ENCODE measurements around the gene ARHGAP1.

ARHGAP1 gene

DNA sequence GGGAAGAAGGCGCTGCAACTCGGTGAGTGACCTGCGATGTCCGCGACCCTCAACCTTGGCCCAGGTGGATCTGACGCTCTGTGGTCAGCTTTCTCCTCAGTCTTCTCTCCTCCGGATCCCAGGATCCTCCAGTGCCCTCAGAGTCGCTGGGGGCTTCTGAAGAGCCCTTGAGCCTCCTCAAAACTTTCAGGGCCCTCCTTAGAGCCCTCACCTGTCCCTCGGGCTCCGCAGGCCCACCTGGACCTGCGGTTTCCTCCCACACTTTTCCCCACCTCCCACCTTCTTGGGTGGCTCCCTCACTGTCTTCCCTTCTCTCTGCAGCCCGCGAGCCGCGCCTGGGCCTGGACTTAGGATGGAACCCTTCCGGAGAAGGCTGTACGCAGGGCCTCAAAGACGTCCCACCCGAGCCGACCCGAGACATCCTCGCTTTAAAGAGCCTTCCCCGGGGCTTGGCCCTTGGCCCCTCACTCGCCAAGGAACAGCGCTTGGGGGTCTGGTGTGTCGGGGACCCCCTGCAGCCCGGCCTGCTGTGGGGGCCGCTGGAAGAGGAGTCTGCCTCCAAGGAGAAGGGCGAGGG, 747 bp upstream of the ARHGAP1 start:
- TF ChIP-seq FOXP2 (optimal IDR thresholded peaks at IDR 0.05; ENCODE audit: control extremely low read depth, extremely low read length, insufficient read depth) (no peak), POLR2AphosphoS5 (IDR thresholded peaks at IDR 0.05; ENCODE audit: borderline replicate concordance, low read depth, low read length) (peak; percentile 45; the same call in 1 of the 2 replicates)
- Histone ChIP-seq H3K36me3 (ENCODE audit: insufficient read depth, low read length) (peaks cover 37% of the 10 kb centered on the region; the same call in 1 of the 2 replicates), H3K9ac (ENCODE audit: insufficient read length) (peak overlapping the region; percentile 99), H3K4me3 (peak overlapping the region; percentile 100), H3K9me3 (ENCODE audit: low read depth, low read length) (no peaks in the 10 kb centered on the region), H3K27ac (peak overlapping the region; percentile 100)
- no peak for DNase-seq (ENCODE audit: low read depth, low spot score)

DNA sequence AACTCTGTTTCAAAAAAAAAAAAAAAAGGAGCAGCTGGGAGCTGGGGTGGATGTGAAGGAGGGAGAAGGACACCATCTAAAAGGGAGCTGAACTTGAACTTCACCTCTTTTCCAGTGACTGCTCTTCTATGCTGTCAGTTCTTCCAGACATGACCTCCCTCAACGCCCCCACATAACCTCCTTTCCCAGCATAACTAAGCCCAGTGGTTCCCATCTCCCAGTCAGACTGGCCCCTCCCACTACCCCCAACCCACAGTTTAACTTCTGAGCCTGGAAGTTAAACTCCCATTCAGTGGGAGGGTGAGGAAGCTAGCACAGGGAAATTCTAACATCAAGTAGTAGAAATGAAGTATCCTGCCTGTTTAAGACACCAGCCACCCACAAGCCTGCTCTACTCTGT, 1.8 kb downstream of the ARHGAP1 start:
- DNase-seq (ENCODE audit: low read depth, low spot score) = no peak
- peak overlapping the region; percentile 45 for H3K9ac ChIP-seq (ENCODE audit: insufficient read length)
- H3K27ac ChIP-seq = no peak overlapping the region
- H3K36me3 ChIP-seq (ENCODE audit: insufficient read depth, low read length) = peaks cover 14% of the 10 kb centered on the region; the same call in 1 of the 2 replicates
- H3K4me3 ChIP-seq = no peak overlapping the region
- TF ChIP-seq FOXP2 (optimal IDR thresholded peaks at IDR 0.05; ENCODE audit: control extremely low read depth, extremely low read length, insufficient read depth) (no peak), POLR2AphosphoS5 (IDR thresholded peaks at IDR 0.05; ENCODE audit: borderline replicate concordance, low read depth, low read length) (no peak), EZH2 (IDR thresholded peaks at IDR 0.05) (no peak)
- H3K9me3 ChIP-seq (ENCODE audit: low read depth, low read length) = no peaks in the 10 kb centered on the region

DNA sequence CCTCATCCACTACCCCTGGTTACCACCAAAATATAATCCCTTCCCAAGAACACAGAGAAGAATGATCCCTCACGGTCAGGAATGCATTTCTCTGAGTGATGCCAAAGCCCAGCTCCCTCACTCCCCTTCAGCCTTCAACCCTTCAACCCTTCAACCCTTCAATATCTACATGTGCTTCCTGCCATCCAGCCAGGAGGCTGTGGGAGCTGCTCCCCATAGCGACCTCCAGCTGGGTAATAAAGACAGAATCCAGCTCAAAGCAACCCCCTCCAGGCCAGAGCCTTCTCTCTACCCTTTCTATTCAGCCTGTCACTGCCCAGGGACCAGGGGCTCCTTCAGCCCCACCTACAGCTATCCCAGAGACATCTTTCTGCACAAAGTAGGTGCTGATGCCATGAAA, 2.7 kb downstream of the ARHGAP1 start:
- no peak for DNase-seq (ENCODE audit: low read depth, low spot score)
- no peak overlapping the region for H3K9ac ChIP-seq (ENCODE audit: insufficient read length)
- H3K4me3 ChIP-seq = no peak overlapping the region
- H3K27ac ChIP-seq = no peak overlapping the region
- TF ChIP-seq FOXP2 (optimal IDR thresholded peaks at IDR 0.05; ENCODE audit: control extremely low read depth, extremely low read length, insufficient read depth) (no peak), EZH2 (IDR thresholded peaks at IDR 0.05) (no peak), POLR2AphosphoS5 (IDR thresholded peaks at IDR 0.05; ENCODE audit: borderline replicate concordance, low read depth, low read length) (no peak)
- peaks cover 5% of the 10 kb centered on the region; the same call in 1 of the 2 replicates for H3K36me3 ChIP-seq (ENCODE audit: insufficient read depth, low read length)
- no peaks in the 10 kb centered on the region for H3K9me3 ChIP-seq (ENCODE audit: low read depth, low read length)

DNA sequence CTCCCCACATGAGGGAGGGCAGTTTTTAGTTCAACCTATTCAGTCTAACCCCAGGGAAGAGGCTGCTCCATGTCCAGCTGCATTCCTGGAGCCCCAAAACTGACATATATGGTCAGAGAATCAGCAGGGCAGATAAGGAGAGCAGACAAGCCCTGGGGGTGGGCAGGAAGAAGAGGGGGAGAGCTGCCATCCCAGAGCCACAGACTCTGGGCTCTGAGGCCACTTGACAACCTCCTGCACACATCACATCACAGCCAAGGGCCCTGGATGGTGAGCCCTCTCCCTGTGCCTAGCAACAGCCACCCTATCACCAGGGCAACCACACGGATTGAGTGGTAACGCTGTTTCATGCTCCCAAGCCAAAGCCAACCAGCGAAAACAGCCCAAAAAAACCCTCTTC, 3.1 kb downstream of the ARHGAP1 start:
- H3K9ac ChIP-seq (ENCODE audit: insufficient read length) = no peak overlapping the region
- no peaks in the 10 kb centered on the region for H3K9me3 ChIP-seq (ENCODE audit: low read depth, low read length)
- TF ChIP-seq POLR2AphosphoS5 (IDR thresholded peaks at IDR 0.05; ENCODE audit: borderline replicate concordance, low read depth, low read length) = no peak
- TF ChIP-seq FOXP2 (optimal IDR thresholded peaks at IDR 0.05; ENCODE audit: control extremely low read depth, extremely low read length, insufficient read depth) = no peak
- TF ChIP-seq EZH2 (IDR thresholded peaks at IDR 0.05) = no peak
- peaks cover under 1% of the 10 kb centered on the region; the same call in 1 of the 2 replicates for H3K36me3 ChIP-seq (ENCODE audit: insufficient read depth, low read length)
- no peak for DNase-seq (ENCODE audit: low read depth, low spot score)
- H3K27ac ChIP-seq = no peak overlapping the region
- no peak overlapping the region for H3K4me3 ChIP-seq

DNA sequence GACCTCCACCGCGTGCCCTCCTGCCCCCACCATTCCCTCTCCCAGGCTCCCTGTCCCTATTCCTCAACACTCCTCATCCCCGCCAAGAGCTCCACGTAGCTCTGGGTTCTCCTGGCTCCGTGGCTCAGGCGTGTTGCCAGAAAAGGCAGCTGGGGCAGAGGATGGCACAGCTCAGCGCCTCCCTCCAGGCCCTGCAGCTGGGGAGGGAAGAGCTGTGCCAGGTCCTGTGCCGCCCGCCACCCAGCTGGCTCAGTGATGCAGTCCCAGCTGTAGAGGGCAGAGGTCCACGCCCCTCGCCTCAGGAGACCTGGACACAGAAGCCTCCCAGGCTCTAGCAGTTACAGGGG, 4.2 kb downstream of the ARHGAP1 start:
- no peak overlapping the region for H3K4me3 ChIP-seq
- no peaks in the 10 kb centered on the region for H3K9me3 ChIP-seq (ENCODE audit: low read depth, low read length)
- no peak overlapping the region for H3K27ac ChIP-seq
- no peak overlapping the region for H3K9ac ChIP-seq (ENCODE audit: insufficient read length)
- no peaks in the 10 kb centered on the region; the same call in 1 of the 2 replicates for H3K36me3 ChIP-seq (ENCODE audit: insufficient read depth, low read length)
- no peak for DNase-seq (ENCODE audit: low read depth, low spot score)
- TF ChIP-seq FOXP2 (optimal IDR thresholded peaks at IDR 0.05; ENCODE audit: control extremely low read depth, extremely low read length, insufficient read depth) (no peak), EZH2 (IDR thresholded peaks at IDR 0.05) (no peak), POLR2AphosphoS5 (IDR thresholded peaks at IDR 0.05; ENCODE audit: borderline replicate concordance, low read depth, low read length) (no peak)

DNA sequence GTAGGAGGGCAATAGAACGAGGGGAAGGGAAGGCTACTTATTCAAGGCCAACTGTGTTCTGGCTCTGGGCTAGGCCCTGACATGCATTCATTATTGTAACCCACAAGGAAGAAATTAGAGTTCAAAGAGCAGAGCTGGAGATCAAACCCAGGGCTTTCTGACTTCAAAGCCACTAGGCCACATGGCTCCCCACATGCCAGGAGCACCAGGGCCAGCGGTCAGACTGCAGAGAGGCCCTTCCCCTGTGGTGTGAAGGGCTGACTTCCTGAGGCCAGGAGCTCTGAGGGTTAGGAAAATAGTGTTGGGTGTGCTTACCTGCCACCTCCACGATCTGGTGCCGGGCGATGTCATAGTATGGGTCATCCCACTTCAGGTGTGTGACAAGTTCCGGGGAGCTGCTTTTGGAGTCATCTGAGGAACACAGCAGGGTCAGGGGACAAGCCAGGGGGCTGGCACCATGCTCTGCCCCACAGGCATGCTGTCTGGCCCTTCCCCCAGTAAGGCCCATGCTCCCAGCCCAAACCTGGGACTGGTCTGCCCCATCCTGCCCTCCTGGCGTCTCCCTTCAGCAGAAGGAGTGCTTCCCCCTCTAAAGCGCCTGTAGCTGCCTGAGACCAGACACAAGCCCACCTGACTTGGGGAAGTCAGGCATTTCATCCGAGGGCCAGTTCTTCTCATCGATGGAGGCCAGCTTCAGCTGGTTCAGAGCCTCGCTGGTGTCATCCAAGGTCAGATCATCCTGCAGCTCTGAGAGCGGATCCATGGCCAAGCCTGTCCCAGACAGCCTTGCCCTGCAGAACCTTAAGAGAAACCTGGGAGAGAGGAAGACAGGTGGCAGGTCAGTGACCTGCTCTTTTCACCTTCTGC, 4.8 kb downstream of the ARHGAP1 start:
- TF ChIP-seq EZH2 (IDR thresholded peaks at IDR 0.05) (no peak), FOXP2 (optimal IDR thresholded peaks at IDR 0.05; ENCODE audit: control extremely low read depth, extremely low read length, insufficient read depth) (no peak), POLR2AphosphoS5 (IDR thresholded peaks at IDR 0.05; ENCODE audit: borderline replicate concordance, low read depth, low read length) (no peak)
- no peak for DNase-seq (ENCODE audit: low read depth, low spot score)
- Histone ChIP-seq H3K36me3 (ENCODE audit: insufficient read depth, low read length) (no peaks in the 10 kb centered on the region; the same call in 1 of the 2 replicates), H3K9me3 (ENCODE audit: low read depth, low read length) (no peaks in the 10 kb centered on the region), H3K9ac (ENCODE audit: insufficient read length) (no peak overlapping the region), H3K27ac (no peak overlapping the region), H3K4me3 (no peak overlapping the region)

DNA sequence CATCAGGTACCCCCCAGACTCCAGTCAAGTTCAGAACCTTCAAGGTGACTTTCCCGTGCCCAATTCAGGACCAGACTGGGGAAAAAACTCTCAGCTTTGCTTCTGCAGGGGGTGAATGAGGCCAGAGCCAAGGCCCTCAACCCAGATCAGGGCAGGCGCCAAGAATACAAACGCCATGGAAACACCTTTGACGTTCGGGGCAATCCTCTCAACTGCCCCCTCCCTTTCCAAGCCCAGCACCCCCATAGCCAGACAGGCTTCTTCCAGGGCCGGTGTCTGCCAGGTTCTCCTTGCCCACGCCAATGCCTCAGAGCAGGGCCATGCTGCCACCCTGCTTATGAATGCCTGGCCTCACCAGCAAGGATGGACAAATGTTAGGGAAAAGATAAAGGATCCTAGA, 5.8 kb downstream of the ARHGAP1 start:
- no peak overlapping the region for H3K9ac ChIP-seq (ENCODE audit: insufficient read length)
- H3K36me3 ChIP-seq (ENCODE audit: insufficient read depth, low read length) = no peaks in the 10 kb centered on the region; the same call in 1 of the 2 replicates
- TF ChIP-seq FOXP2 (optimal IDR thresholded peaks at IDR 0.05; ENCODE audit: control extremely low read depth, extremely low read length, insufficient read depth) (no peak), EZH2 (IDR thresholded peaks at IDR 0.05) (no peak), POLR2AphosphoS5 (IDR thresholded peaks at IDR 0.05; ENCODE audit: borderline replicate concordance, low read depth, low read length) (no peak)

DNA sequence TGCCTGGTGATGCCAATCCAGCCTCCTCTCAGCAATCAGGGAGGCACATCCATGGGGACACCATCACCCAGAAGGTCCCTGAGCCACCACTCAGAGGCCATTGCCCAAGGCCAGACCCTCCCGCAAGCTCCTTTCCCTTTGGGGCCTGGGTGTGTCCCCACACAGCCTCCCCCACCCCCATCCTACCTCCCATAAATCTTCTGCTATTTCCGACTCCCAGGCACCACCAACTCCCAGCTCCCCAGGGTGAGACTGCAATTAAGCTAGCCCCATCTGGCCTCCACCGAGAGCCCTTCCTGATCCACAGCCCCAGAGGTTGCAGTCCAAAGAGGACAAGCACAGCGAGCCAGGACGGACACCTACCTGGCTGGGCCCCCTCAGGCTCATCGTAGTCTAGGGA, 6.3 kb downstream of the ARHGAP1 start:
- H3K27ac ChIP-seq = no peak overlapping the region
- H3K9ac ChIP-seq (ENCODE audit: insufficient read length) = no peak overlapping the region
- no peak overlapping the region for H3K4me3 ChIP-seq
- DNase-seq (ENCODE audit: low read depth, low spot score) = no peak
- no peaks in the 10 kb centered on the region; the same call in 1 of the 2 replicates for H3K36me3 ChIP-seq (ENCODE audit: insufficient read depth, low read length)
- TF ChIP-seq POLR2AphosphoS5 (IDR thresholded peaks at IDR 0.05; ENCODE audit: borderline replicate concordance, low read depth, low read length) (no peak), EZH2 (IDR thresholded peaks at IDR 0.05) (no peak), FOXP2 (optimal IDR thresholded peaks at IDR 0.05; ENCODE audit: control extremely low read depth, extremely low read length, insufficient read depth) (no peak)
- H3K9me3 ChIP-seq (ENCODE audit: low read depth, low read length) = no peaks in the 10 kb centered on the region

More for the DNA sequence above, 5.8 kb downstream of the ARHGAP1 start:
- Histone ChIP-seq H3K4me3 (no peak overlapping the region), H3K9me3 (ENCODE audit: low read depth, low read length) (no peaks in the 10 kb centered on the region), H3K27ac (no peak overlapping the region)
- DNase-seq (ENCODE audit: low read depth, low spot score) = no peak

Measured in SK-N-MC (cell line).